Fibroblast of lung (primary cell): ENCODE measurements around the gene ENO1. TPM values are rescaled to one million over a fixed set of nuclear protein-coding genes. Genes with fewer than 3 reads are reported as not detected.

Experiments used
- DNase-seq, 2 donors: peaks; one replicate each; pipeline versions ENCODE4 v3.0.0 to v3.0.0-alpha.2; 2010; ENCODE audit warnings: low read depth in 2 of 2
- H2AFZ ChIP-seq: 2 replicates; pipeline ENCODE4 v1.5.1; 2012; ENCODE audit warnings: low read length, control low read depth, inconsistent platforms
- H3K27ac ChIP-seq: 2 replicates; pipeline ENCODE4 v1.5.1; 2011; ENCODE audit warnings: low read length, control low read depth; ENCODE audit not compliant: insufficient read depth
- H3K27me3 ChIP-seq: 2 replicates; pipeline ENCODE4 v1.5.1; 2011; ENCODE audit warnings: mild to moderate bottlenecking, low read length; ENCODE audit not compliant: control insufficient read depth, insufficient read depth
- H3K36me3 ChIP-seq: 2 replicates; pipeline ENCODE4 v1.5.1; 2011; ENCODE audit warnings: low read length; ENCODE audit not compliant: control insufficient read depth, insufficient read depth
- H3K4me1 ChIP-seq: 2 replicates; pipeline ENCODE4 v1.5.1; 2011; ENCODE audit warnings: low read length; ENCODE audit not compliant: control insufficient read depth, insufficient read depth; ENCODE audit errors: extremely low read depth
- H3K4me2 ChIP-seq: 2 replicates; pipeline ENCODE4 v1.5.1; 2011; ENCODE audit warnings: low read length, control low read depth; ENCODE audit not compliant: insufficient read depth; ENCODE audit errors: extremely low read depth
- H3K4me3 ChIP-seq, 4 experiments: fragments of 200-600 bp in 1 of 4; sonication (generic) in 1 of 4; replicated peaks in 1 of 4; 2 replicates each; pipeline ENCODE4 v1.5.1; 2011 to 2016; ENCODE audit warnings: low read length in 4 of 4, low read depth in 3 of 4, mild to moderate bottlenecking in 3 of 4, control low read depth in 2 of 4, inconsistent platforms in 1 of 4, mixed read lengths in 1 of 4; ENCODE audit not compliant: insufficient read depth in 1 of 4; ENCODE audit errors: control extremely low read depth in 1 of 4
- H3K79me2 ChIP-seq: 2 replicates; pipeline ENCODE4 v1.5.1; 2012; ENCODE audit warnings: mild to moderate bottlenecking, low read length, inconsistent platforms; ENCODE audit not compliant: control insufficient read depth, insufficient read depth
- H3K9ac ChIP-seq: 2 replicates; pipeline ENCODE4 v1.5.1; 2011; ENCODE audit warnings: mild to moderate bottlenecking, low read length, control low read depth; ENCODE audit not compliant: insufficient read depth
- H3K9me3 ChIP-seq: 2 replicates; pipeline ENCODE4 v1.5.1; 2012; ENCODE audit warnings: low read depth, low read length; ENCODE audit not compliant: control insufficient read depth, insufficient read depth
- H4K20me1 ChIP-seq: 2 replicates; pipeline ENCODE4 v1.5.1; 2011; ENCODE audit warnings: low read length; ENCODE audit not compliant: control insufficient read depth, insufficient read depth; ENCODE audit errors: extremely low read depth
- EZH2 ChIP-seq: IDR thresholded peaks from 2 replicates; pipeline ENCODE4 v1.5.1; 2012; ENCODE audit warnings: low read length, control low read depth, mild to moderate bottlenecking; ENCODE audit errors: missing control alignments
- polyA plus RNA-seq, 2 donors: library from polyadenylated mRNA; depleted of rRNA in 1 of 2; stranded (reverse) in 1 of 2; unstranded in 1 of 2; fragments of >200 nt; gene quantifications; 2 replicates each; pipeline ENCODE4 v1.2.1, GENCODE V29; 2011 to 2012; ENCODE audit warnings: missing spikeins in 1 of 2
- total RNA-seq: library from RNA; depleted of rRNA; stranded (reverse); fragments of >200 nt; gene quantifications from 2 replicates; pipeline ENCODE4 v1.2.1, GENCODE V29; 2014
- TF ChIP-seq, protein P1 (sequence below), 2 donors: IDR thresholded peaks in 1 of 2; conservative IDR thresholded peaks in 1 of 2; 1 replicate in 1 of 2; 2 replicates in 1 of 2; pipeline ENCODE4 v1.5.1; 2011 to 2012; ENCODE audit warnings: low read length in 2 of 2, control low read depth in 1 of 2, inconsistent platforms in 1 of 2, low read depth in 1 of 2, mild to moderate bottlenecking in 1 of 2

The ENO1 gene
- total and polyA plus RNA-seq, 2 donors (not counting 1 experiment from before 2014, with no cell fraction given), result 963 to 1,177 TPM

DNA sequence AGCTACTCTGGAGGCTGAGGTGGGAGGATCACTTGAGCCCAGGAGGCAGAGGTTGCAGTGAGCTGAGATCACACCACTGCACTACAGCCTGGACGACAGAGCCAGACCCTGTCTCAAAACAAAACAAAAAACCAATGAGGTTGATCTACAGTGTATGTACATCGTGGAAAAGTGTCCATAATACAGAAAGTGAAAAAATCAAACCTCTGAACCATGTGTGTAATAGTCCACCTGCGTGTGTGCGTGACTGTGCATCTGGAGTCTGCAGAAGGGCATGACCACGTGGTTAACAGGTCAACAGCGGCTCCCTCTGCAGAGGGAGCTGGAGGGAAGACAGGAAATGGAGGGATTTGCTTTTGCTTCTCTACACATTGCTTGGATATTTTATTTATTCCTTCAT, 32.4 kb upstream of the ENO1 start:
- Histone ChIP-seq H3K4me3 (no peak overlapping the region), H4K20me1 (no peaks in the 10 kb centered on the region), H2AFZ (no peak overlapping the region), H3K27ac (no peak overlapping the region), H3K9ac (no peak overlapping the region), H3K79me2 (no peaks in the 10 kb centered on the region), H3K9me3 (no peaks in the 10 kb centered on the region), H3K27me3 (no peaks in the 10 kb centered on the region), H3K4me2 (no peak overlapping the region), H3K4me1 (no peaks in the 10 kb centered on the region), H3K36me3 (no peaks in the 10 kb centered on the region)
- DNase-seq, result peak in 1 of 2 donors; percentile 42
- TF ChIP-seq, protein P1, sequence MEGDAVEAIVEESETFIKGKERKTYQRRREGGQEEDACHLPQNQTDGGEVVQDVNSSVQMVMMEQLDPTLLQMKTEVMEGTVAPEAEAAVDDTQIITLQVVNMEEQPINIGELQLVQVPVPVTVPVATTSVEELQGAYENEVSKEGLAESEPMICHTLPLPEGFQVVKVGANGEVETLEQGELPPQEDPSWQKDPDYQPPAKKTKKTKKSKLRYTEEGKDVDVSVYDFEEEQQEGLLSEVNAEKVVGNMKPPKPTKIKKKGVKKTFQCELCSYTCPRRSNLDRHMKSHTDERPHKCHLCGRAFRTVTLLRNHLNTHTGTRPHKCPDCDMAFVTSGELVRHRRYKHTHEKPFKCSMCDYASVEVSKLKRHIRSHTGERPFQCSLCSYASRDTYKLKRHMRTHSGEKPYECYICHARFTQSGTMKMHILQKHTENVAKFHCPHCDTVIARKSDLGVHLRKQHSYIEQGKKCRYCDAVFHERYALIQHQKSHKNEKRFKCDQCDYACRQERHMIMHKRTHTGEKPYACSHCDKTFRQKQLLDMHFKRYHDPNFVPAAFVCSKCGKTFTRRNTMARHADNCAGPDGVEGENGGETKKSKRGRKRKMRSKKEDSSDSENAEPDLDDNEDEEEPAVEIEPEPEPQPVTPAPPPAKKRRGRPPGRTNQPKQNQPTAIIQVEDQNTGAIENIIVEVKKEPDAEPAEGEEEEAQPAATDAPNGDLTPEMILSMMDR (conservative IDR thresholded peaks at IDR 0.05 in 1 of 2, IDR thresholded peaks at IDR 0.05 in 1 of 2; ENCODE audit: low read depth in 1 of 2, low read length in 2 of 2), result no peak
- no peak for TF ChIP-seq EZH2

DNA sequence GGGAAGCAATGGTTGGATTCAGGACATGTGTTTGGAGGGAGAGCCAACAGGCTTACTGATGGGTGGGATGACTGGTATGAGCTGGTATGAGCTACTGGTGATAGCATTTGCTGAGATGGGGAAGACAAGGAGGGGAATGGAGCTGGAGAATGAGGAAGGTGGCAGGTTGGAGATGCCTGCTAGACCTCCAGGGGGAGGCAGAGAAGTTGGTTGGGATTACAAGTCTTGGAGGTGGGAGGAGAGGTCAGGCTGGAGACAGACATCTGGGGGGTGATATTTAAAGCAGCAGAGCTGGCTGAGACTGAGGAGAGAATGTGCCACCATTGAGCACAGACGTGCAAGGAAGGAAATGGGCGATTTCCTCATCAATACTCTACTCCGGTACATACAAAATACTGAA, 31.8 kb upstream of the ENO1 start:
- H3K4me3 ChIP-seq, result no peak overlapping the region
- TF ChIP-seq EZH2, result no peak
- peaks cover 2% of the 10 kb centered on the region for H3K4me1 ChIP-seq
- no peak overlapping the region for H2AFZ ChIP-seq
- no peaks in the 10 kb centered on the region for H3K36me3 ChIP-seq
- H3K9me3 ChIP-seq, result no peaks in the 10 kb centered on the region
- H3K27me3 ChIP-seq, result no peaks in the 10 kb centered on the region
- no peak overlapping the region for H3K9ac ChIP-seq
- no peak overlapping the region for H3K4me2 ChIP-seq
- no peaks in the 10 kb centered on the region for H4K20me1 ChIP-seq
- H3K27ac ChIP-seq, result no peak overlapping the region
- H3K79me2 ChIP-seq, result no peaks in the 10 kb centered on the region
- DNase-seq, result no peak

DNA sequence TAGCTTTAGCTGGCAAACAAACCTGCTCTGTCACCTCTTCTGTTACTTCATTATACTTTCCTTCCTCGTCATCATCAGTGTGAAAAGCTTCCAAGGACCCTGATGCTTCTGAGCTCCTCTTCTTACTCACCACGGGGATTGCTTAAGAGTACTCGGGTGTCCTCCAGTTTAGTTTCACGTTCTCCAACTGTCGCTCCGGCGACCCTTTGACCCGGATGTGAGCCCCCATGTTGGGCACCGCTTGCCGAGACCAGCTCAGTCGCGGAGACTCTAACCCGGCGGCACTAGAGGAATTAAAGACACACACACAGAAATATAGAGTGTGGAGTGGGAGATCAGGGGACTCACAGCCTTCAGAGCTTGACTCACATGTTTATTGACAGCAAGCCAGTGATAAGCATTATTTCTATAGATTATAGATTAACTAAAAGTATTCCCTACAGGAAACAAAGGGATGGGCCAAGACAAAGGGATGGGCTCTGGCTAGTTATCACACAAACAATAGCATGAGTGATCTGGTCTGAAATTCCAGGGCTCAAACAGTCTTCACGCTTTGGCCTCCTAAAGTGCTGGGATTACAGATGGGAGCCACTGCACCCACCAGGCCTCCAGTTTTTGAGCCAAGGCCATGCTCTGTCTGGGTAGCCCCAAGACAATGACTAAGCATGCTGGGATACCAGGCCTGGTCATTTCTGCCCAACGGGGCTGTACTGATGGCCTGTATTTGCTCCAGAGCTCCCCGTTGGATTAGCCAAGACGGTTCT, 30.1 kb upstream of the ENO1 start:
- no peak overlapping the region for H3K27ac ChIP-seq
- H3K27me3 ChIP-seq, result no peaks in the 10 kb centered on the region
- H3K9me3 ChIP-seq, result no peaks in the 10 kb centered on the region
- peaks cover 10% of the 10 kb centered on the region for H3K4me1 ChIP-seq
- TF ChIP-seq, protein P1 (conservative IDR thresholded peaks at IDR 0.05 in 1 of 2, IDR thresholded peaks at IDR 0.05 in 1 of 2; ENCODE audit: low read depth in 1 of 2, low read length in 2 of 2), result no peak
- no peak for TF ChIP-seq EZH2
- H3K4me3 ChIP-seq, result no peak overlapping the region
- H2AFZ ChIP-seq, result no peak overlapping the region
- no peak overlapping the region for H3K9ac ChIP-seq
- no peaks in the 10 kb centered on the region for H3K79me2 ChIP-seq
- DNase-seq, result peak in 1 of 2 donors; percentile 30
- H3K36me3 ChIP-seq, result no peaks in the 10 kb centered on the region
- no peak overlapping the region for H3K4me2 ChIP-seq
- no peaks in the 10 kb centered on the region for H4K20me1 ChIP-seq
